Measurements from ENCODE around the gene EXOC3L2. TPM values are rescaled to one million over a fixed set of nuclear protein-coding genes. Genes with fewer than 3 reads are reported as not detected.
"Not testable (repeated sequence)": the region's sequence is repeated elsewhere in the genome, so short reads cannot be mapped to it uniquely, and the experiment has no call there.

The EXOC3L2 gene
- total and polyA plus RNA-seq, 2 experiments from 2014 or later, result 1.3 TPM; not detected in 1

DNA sequence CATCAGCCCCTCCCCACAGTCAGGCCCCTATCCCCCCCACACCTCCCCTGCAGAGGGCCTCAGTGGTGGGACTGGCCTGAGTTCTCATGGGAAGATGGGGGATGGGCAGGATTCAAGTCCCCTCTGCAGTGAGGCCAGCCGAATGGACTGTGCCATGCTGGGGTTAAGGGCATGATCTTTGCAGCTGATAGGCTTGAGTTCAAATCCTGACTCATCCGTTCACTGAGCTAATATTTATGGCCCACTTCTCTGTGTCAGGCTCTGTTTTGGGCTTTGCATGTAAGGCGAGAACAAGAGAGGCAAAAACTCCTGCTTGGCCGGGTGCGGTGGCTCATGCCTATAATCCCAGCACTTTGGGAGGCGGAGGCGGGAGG is 26.5 kb upstream of the EXOC3L2 start:
- DNase-seq (ENCODE audit: low spot score), result no peak
- Histone ChIP-seq H2AFZ (no peak overlapping the region), H3K4me1 (ENCODE audit: insufficient read depth) (peaks cover 12% of the 10 kb centered on the region), H3K27ac (no peak overlapping the region), H3K36me3 (replicated peaks; ENCODE audit: insufficient read depth, low read depth) (no peaks in the 10 kb centered on the region), H3K4me2 (no peak overlapping the region), H3K9me2 (replicated peaks; ENCODE audit: insufficient read depth) (no peaks in the 10 kb centered on the region), H3K79me2 (no peaks in the 10 kb centered on the region), H3K4me3 (no peak overlapping the region), H3K27me3 (no peaks in the 10 kb centered on the region), H3K9me3 (ENCODE audit: low read depth) (no peaks in the 10 kb centered on the region), H4K20me1 (ENCODE audit: insufficient read depth, poor library complexity, severe bottlenecking) (no peaks in the 10 kb centered on the region)
- WGBS (ENCODE audit: low lambda C conversion rate, missing lambda C conversion rate), result 82% methylated on average over 7 of the region's 7 CpGs
- no peak for TF ChIP-seq EZH2phosphoT487 (IDR thresholded peaks at IDR 0.05; ENCODE audit: low read depth, severe bottlenecking, unreplicated experiment)

DNA sequence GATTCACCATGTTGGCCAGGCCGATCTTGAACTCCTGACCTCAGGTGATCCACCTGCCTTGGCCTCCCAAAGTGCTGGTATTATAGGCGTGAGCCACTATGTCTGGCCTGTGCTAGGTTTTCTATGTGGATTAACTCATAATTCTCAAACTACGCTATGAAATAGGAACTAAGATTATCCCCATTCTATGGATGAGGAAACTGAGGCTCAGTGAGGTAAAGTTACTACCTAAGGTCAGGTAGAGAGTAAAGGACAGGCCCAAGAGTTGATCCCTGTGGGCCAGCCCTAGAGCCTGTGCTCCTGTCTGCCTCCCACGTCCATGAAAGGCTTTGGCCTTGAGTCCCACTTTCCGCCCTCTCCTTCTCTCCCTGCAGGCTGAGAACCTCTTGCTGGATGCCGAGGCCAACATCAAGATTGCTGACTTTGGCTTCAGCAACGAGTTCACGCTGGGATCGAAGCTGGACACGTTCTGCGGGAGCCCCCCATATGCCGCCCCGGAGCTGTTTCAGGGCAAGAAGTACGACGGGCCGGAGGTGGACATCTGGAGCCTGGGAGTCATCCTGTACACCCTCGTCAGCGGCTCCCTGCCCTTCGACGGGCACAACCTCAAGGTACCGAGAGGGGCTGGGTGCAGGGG is 26.0 kb upstream of the EXOC3L2 start:
- Histone ChIP-seq H3K9me3 (ENCODE audit: low read depth) (no peaks in the 10 kb centered on the region), H3K27me3 (no peaks in the 10 kb centered on the region), H3K27ac (no peak overlapping the region), H4K20me1 (ENCODE audit: insufficient read depth, poor library complexity, severe bottlenecking) (no peaks in the 10 kb centered on the region), H3K4me2 (no peak overlapping the region), H3K9me2 (replicated peaks; ENCODE audit: insufficient read depth) (no peaks in the 10 kb centered on the region), H2AFZ (no peak overlapping the region), H3K4me1 (ENCODE audit: insufficient read depth) (peaks cover 11% of the 10 kb centered on the region), H3K4me3 (no peak overlapping the region), H3K79me2 (no peaks in the 10 kb centered on the region), H3K36me3 (replicated peaks; ENCODE audit: insufficient read depth, low read depth) (no peaks in the 10 kb centered on the region)
- 94% methylated on average over 20 of the region's 21 CpGs for WGBS (ENCODE audit: low lambda C conversion rate, missing lambda C conversion rate)
- no peak for DNase-seq (ENCODE audit: low spot score)
- TF ChIP-seq EZH2phosphoT487 (IDR thresholded peaks at IDR 0.05; ENCODE audit: low read depth, severe bottlenecking, unreplicated experiment) (no peak), EZH2 (IDR thresholded peaks at IDR 0.05; ENCODE audit: borderline replicate concordance) (no peak)
- TF ChIP-seq, protein P1, sequence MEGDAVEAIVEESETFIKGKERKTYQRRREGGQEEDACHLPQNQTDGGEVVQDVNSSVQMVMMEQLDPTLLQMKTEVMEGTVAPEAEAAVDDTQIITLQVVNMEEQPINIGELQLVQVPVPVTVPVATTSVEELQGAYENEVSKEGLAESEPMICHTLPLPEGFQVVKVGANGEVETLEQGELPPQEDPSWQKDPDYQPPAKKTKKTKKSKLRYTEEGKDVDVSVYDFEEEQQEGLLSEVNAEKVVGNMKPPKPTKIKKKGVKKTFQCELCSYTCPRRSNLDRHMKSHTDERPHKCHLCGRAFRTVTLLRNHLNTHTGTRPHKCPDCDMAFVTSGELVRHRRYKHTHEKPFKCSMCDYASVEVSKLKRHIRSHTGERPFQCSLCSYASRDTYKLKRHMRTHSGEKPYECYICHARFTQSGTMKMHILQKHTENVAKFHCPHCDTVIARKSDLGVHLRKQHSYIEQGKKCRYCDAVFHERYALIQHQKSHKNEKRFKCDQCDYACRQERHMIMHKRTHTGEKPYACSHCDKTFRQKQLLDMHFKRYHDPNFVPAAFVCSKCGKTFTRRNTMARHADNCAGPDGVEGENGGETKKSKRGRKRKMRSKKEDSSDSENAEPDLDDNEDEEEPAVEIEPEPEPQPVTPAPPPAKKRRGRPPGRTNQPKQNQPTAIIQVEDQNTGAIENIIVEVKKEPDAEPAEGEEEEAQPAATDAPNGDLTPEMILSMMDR (IDR thresholded peaks at IDR 0.05; ENCODE audit: poor library complexity), result no peak

DNA sequence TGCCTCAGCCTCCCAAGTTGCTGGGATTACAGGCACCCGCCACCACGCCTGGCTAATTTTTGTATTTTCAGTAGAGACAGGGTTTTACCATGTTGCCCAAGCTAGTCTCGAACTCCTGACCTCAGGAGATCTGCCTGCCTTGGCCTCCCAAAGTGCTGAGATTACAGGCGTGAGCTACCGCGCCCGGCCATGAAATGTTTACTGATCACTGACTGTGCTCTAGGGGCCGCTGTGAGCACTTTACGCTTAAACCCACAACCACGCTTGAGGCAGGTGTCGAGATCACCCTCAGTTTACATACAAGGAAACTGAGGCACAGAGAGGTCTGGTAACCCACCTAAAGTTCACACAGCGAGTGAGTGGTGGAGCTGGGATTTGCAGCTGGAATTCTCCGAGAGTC is 24.7 kb upstream of the EXOC3L2 start:
- H3K4me1 ChIP-seq (ENCODE audit: insufficient read depth); H3K4me2 ChIP-seq; H3K9me2 ChIP-seq (replicated peaks; ENCODE audit: insufficient read depth); H3K36me3 ChIP-seq (replicated peaks; ENCODE audit: insufficient read depth, low read depth); H3K27ac ChIP-seq; H4K20me1 ChIP-seq (ENCODE audit: insufficient read depth, poor library complexity, severe bottlenecking); H3K79me2 ChIP-seq; H3K27me3 ChIP-seq; DNase-seq (ENCODE audit: low spot score); H2AFZ ChIP-seq; H3K4me3 ChIP-seq; H3K9me3 ChIP-seq (ENCODE audit: low read depth): not testable (repeated sequence)
- 94% methylated on average over 13 of the region's 13 CpGs for WGBS (ENCODE audit: low lambda C conversion rate, missing lambda C conversion rate)

DNA sequence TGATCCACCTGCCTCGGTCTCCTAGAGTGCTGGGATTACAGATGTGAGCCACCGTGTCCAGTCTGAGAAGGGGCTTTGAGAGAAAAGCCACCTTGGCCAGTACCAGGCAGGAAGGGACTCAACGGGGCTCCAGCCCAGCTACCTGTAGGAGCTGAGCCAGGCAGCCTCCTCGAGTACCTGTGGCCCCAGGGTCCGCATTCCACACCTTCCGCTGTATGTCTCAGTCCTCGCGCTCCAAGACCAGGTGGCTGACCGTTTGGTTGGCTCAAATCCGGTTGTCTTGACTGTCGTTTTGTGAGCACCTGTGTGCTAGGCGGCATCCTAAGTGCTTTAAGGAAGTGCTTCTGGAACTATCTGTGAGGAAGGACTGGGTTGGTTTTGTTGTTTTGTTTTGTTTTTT is 22.1 kb upstream of the EXOC3L2 start:
- no peak overlapping the region for H2AFZ ChIP-seq
- no peak for DNase-seq (ENCODE audit: low spot score)
- H3K36me3 ChIP-seq (replicated peaks; ENCODE audit: insufficient read depth, low read depth), result no peaks in the 10 kb centered on the region
- no peaks in the 10 kb centered on the region for H4K20me1 ChIP-seq (ENCODE audit: insufficient read depth, poor library complexity, severe bottlenecking)
- no peak overlapping the region for H3K4me3 ChIP-seq
- no peaks in the 10 kb centered on the region for H3K9me2 ChIP-seq (replicated peaks; ENCODE audit: insufficient read depth)
- 93% methylated on average over 11 of the region's 12 CpGs for WGBS (ENCODE audit: low lambda C conversion rate, missing lambda C conversion rate)
- no peaks in the 10 kb centered on the region for H3K79me2 ChIP-seq
- no peaks in the 10 kb centered on the region for H3K9me3 ChIP-seq (ENCODE audit: low read depth)
- no peak overlapping the region for H3K27ac ChIP-seq
- no peak for TF ChIP-seq EZH2 (IDR thresholded peaks at IDR 0.05; ENCODE audit: borderline replicate concordance)
- TF ChIP-seq, protein P1 (IDR thresholded peaks at IDR 0.05; ENCODE audit: poor library complexity), result no peak
- no peak for TF ChIP-seq EZH2phosphoT487 (IDR thresholded peaks at IDR 0.05; ENCODE audit: low read depth, severe bottlenecking, unreplicated experiment)
- no peaks in the 10 kb centered on the region for H3K4me1 ChIP-seq (ENCODE audit: insufficient read depth)
- H3K4me2 ChIP-seq, result no peak overlapping the region
- H3K27me3 ChIP-seq, result no peaks in the 10 kb centered on the region

Measured in hepatocyte (in vitro differentiated cells).